Spleen (tissue), 3 donors: Measurements from ENCODE around the gene ZNF655.

Source experiments
- POLR2A ChIP-seq, 3 donors: fragments of 450-650 bp; IDR thresholded peaks; one replicate each; pipeline ENCODE4 v1.5.1; 2017; ENCODE audit warnings: antibody characterized with exemption in 3 of 3, mild to moderate bottlenecking in 1 of 3
- POLR2AphosphoS5 ChIP-seq, 3 donors: sonication (generic); formaldehyde crosslinking; IDR thresholded peaks; one replicate each; pipeline ENCODE4 v1.5.1; 2017; ENCODE audit warnings: antibody characterized with exemption in 3 of 3

- TF ChIP-seq POLR2A (IDR thresholded peaks at IDR 0.05) (no peak), POLR2AphosphoS5 (IDR thresholded peaks at IDR 0.05) (no peak)
Observed at GRCh38 chr7:99559175-99559915, 903 bp downstream of the ZNF655 start.
